IgD-negative memory B cell (primary cell): ENCODE measurements around the gene FCN3. TPM values are rescaled to one million over a fixed set of nuclear protein-coding genes. Genes with fewer than 3 reads are reported as not detected.

Source experiments
- H3K27ac Mint-ChIP-seq, 3 donors: one replicate each; pipeline ENCODE4 v1.8.0; 2020 to 2022; ENCODE audit warnings: mild to moderate bottlenecking in 3 of 3, mixed read lengths in 3 of 3, moderate library complexity in 1 of 3
- H3K27me3 Mint-ChIP-seq: one replicate; pipeline ENCODE4 v1.8.0; 2021; ENCODE audit warnings: mixed read lengths
- H3K36me3 Mint-ChIP-seq: one replicate; pipeline ENCODE4 v1.8.0; 2020; ENCODE audit warnings: mild to moderate bottlenecking, mixed read lengths
- H3K4me1 Mint-ChIP-seq, 3 donors: one replicate each; pipeline ENCODE4 v1.8.0; 2020 to 2022; ENCODE audit warnings: mixed read lengths in 3 of 3, mild to moderate bottlenecking in 1 of 3
- H3K4me3 Mint-ChIP-seq, 4 donors: one replicate each; pipeline ENCODE4 v1.8.0; 2020 to 2022; ENCODE audit warnings: mild to moderate bottlenecking in 4 of 4, mixed read lengths in 4 of 4, moderate library complexity in 3 of 4
- H3K9me3 Mint-ChIP-seq, 3 donors: one replicate each; pipeline ENCODE4 v1.8.0; 2020 to 2021; ENCODE audit warnings: mixed read lengths in 3 of 3, mild to moderate bottlenecking in 1 of 3
- polyA plus RNA-seq: library from polyadenylated mRNA; unstranded; fragments of 300-500 nt; fragmentation: Illumina TruSeq; gene quantifications from one replicate; pipeline ENCODE4 v1.2.3, GENCODE V29; 2021

FCN3 gene
- polyA plus RNA-seq, 1 donor from 2014 or later, result not detected

- H3K4me3 Mint-ChIP-seq, result no peak overlapping the region
- H3K27me3 Mint-ChIP-seq, result no peaks in the 10 kb centered on the region
- H3K4me1 Mint-ChIP-seq, result peaks cover 13 to 22% (median 20%) of the 10 kb centered on the region in 3 donors
- H3K9me3 Mint-ChIP-seq, result no peaks in the 10 kb centered on the region
- peaks cover 3% of the 10 kb centered on the region for H3K36me3 Mint-ChIP-seq
- no peak overlapping the region for H3K27ac Mint-ChIP-seq
Observed at GRCh38 chr1:27335506-27336422, 38.9 kb downstream of the FCN3 start.

GRCh38 chr1:27333717-27334279 is 40.8 kb downstream of the FCN3 start:
- Mint-ChIP-seq H3K9me3 (no peaks in the 10 kb centered on the region), H3K36me3 (peaks cover 3% of the 10 kb centered on the region), H3K4me3 (no peak overlapping the region), H3K4me1 (peaks cover 11 to 19% (median 18%) of the 10 kb centered on the region in 3 donors), H3K27me3 (no peaks in the 10 kb centered on the region), H3K27ac (peak overlapping the region in 1 of 3 donors; percentile 67)

GRCh38 chr1:27332536-27333281 is 41.9 kb downstream of the FCN3 start:
- Mint-ChIP-seq H3K4me1 (peaks cover 19 to 27% (median 21%) of the 10 kb centered on the region in 3 donors), H3K36me3 (peaks cover 3% of the 10 kb centered on the region), H3K9me3 (no peaks in the 10 kb centered on the region), H3K27me3 (no peaks in the 10 kb centered on the region), H3K27ac (peak overlapping the region in 1 of 3 donors; percentile 68), H3K4me3 (peak overlapping the region in 1 of 4 donors; percentile 48)

GRCh38 chr1:27331922-27332321 is 42.7 kb downstream of the FCN3 start:
- peaks cover 23 to 30% (median 24%) of the 10 kb centered on the region in 3 donors for H3K4me1 Mint-ChIP-seq
- no peak overlapping the region for H3K27ac Mint-ChIP-seq
- H3K4me3 Mint-ChIP-seq, result no peak overlapping the region
- H3K27me3 Mint-ChIP-seq, result no peaks in the 10 kb centered on the region
- H3K36me3 Mint-ChIP-seq, result peaks cover 3% of the 10 kb centered on the region
- no peaks in the 10 kb centered on the region for H3K9me3 Mint-ChIP-seq

GRCh38 chr1:27331426-27331825 is 43.2 kb downstream of the FCN3 start:
- H3K36me3 Mint-ChIP-seq, result peaks cover 3% of the 10 kb centered on the region
- H3K27me3 Mint-ChIP-seq, result no peaks in the 10 kb centered on the region
- H3K27ac Mint-ChIP-seq, result peak overlapping the region in 1 of 3 donors; percentile 80
- peaks cover 28 to 34% (median 28%) of the 10 kb centered on the region in 3 donors for H3K4me1 Mint-ChIP-seq
- H3K9me3 Mint-ChIP-seq, result no peaks in the 10 kb centered on the region
- peak overlapping the region in 1 of 4 donors; percentile 28 for H3K4me3 Mint-ChIP-seq

- no peaks in the 10 kb centered on the region for H3K27me3 Mint-ChIP-seq
- H3K4me3 Mint-ChIP-seq, result peak overlapping the region in 2 of 4 donors; percentile 5 to 28
- peak overlapping the region in 1 of 3 donors; percentile 80 for H3K27ac Mint-ChIP-seq
- H3K9me3 Mint-ChIP-seq, result no peaks in the 10 kb centered on the region
- H3K4me1 Mint-ChIP-seq, result peaks cover 34 to 35% (median 34%) of the 10 kb centered on the region in 3 donors
- peaks cover 3% of the 10 kb centered on the region for H3K36me3 Mint-ChIP-seq
Observed at GRCh38 chr1:27330786-27331185, 43.8 kb downstream of the FCN3 start.

- Mint-ChIP-seq H3K27ac (no peak overlapping the region), H3K9me3 (no peaks in the 10 kb centered on the region), H3K4me1 (peaks cover 40 to 51% (median 48%) of the 10 kb centered on the region in 3 donors), H3K4me3 (peak overlapping the region in 1 of 4 donors; percentile 44), H3K36me3 (no peaks in the 10 kb centered on the region), H3K27me3 (no peaks in the 10 kb centered on the region)
Observed at GRCh38 chr1:27327964-27328363, 46.7 kb downstream of the FCN3 start.

GRCh38 chr1:27325286-27325685 is 49.3 kb downstream of the FCN3 start:
- peaks cover 1% of the 10 kb centered on the region for H3K36me3 Mint-ChIP-seq
- H3K27me3 Mint-ChIP-seq, result no peaks in the 10 kb centered on the region
- peak overlapping the region in 2 of 3 donors; percentile 23 to 51 for H3K27ac Mint-ChIP-seq
- H3K4me3 Mint-ChIP-seq, result peak overlapping the region in 3 of 4 donors; percentile 8 to 98 (median 45)
- no peaks in the 10 kb centered on the region for H3K9me3 Mint-ChIP-seq
- peaks cover 47 to 55% (median 51%) of the 10 kb centered on the region in 3 donors for H3K4me1 Mint-ChIP-seq

GRCh38 chr1:27322569-27323240 is 51.9 kb downstream of the FCN3 start:
- peak overlapping the region; percentile 96 to 99 (median 98) for H3K4me3 Mint-ChIP-seq
- peaks cover 34 to 40% (median 36%) of the 10 kb centered on the region in 3 donors for H3K4me1 Mint-ChIP-seq
- H3K36me3 Mint-ChIP-seq, result peaks cover 1% of the 10 kb centered on the region
- H3K27ac Mint-ChIP-seq, result peak overlapping the region; percentile 94 to 97 (median 96)
- peaks cover 5% of the 10 kb centered on the region for H3K27me3 Mint-ChIP-seq
- H3K9me3 Mint-ChIP-seq, result no peaks in the 10 kb centered on the region

- Mint-ChIP-seq H3K4me1 (peaks cover 31 to 38% (median 33%) of the 10 kb centered on the region in 3 donors), H3K9me3 (no peaks in the 10 kb centered on the region), H3K27me3 (peaks cover 5% of the 10 kb centered on the region), H3K4me3 (peak within 1 kb of the TSS; percentile 96 to 99 (median 98)), H3K36me3 (peaks cover 1% of the 10 kb centered on the region), H3K27ac (peak within 1 kb of the TSS; percentile 94 to 97 (median 96))
Observed at GRCh38 chr1:27321813-27322568, 52.6 kb downstream of the FCN3 start, which contains the start of gene TMEM222. TSS of gene TMEM222 (plus strand) at chr1:27322163. CDS start at chr1:27322198, 35 bp downstream.

Other genes with a start within 250 kb of the FCN3 start
- gene SLC9A1, start 219.7 kb downstream of the FCN3 start, polyA plus RNA-seq, result 8.9 TPM
- gene WDTC1, start 140.2 kb downstream of the FCN3 start, polyA plus RNA-seq, result 8.5 TPM
- gene TMEM222, start 52.7 kb downstream of the FCN3 start, polyA plus RNA-seq, result 68.0 TPM
- 130 TPM for gene SYTL1, start 32.8 kb downstream of the FCN3 start, polyA plus RNA-seq
- 3.9 TPM for gene MAP3K6, start 7.9 kb downstream of the FCN3 start, polyA plus RNA-seq
- not detected for gene CD164L2, start 8.5 kb upstream of the FCN3 start, polyA plus RNA-seq
- 0.16 TPM for gene GPR3, start 17.8 kb upstream of the FCN3 start, polyA plus RNA-seq
- 105 TPM for gene WASF2, start 115.3 kb upstream of the FCN3 start, polyA plus RNA-seq
- 1.1 TPM for gene AHDC1, start 229.3 kb upstream of the FCN3 start, polyA plus RNA-seq